Endothelial cell of umbilical vein (primary cell): ENCODE data around the gene IQSEC3.

Experiments used
- FOS ChIP-seq: IDR thresholded peaks from 2 replicates; pipeline ENCODE4 v1.6.1; 2011; ENCODE audit warnings: mild to moderate bottlenecking, low read length, moderate library complexity, borderline replicate concordance; ENCODE audit not compliant: insufficient read depth
- GATA2 ChIP-seq: IDR thresholded peaks from 2 replicates; pipeline ENCODE4 v1.7.0; 2011; ENCODE audit warnings: low read depth, mild to moderate bottlenecking, moderate library complexity, mixed read lengths, low read length; ENCODE audit not compliant: insufficient read length, insufficient read depth
- TF ChIP-seq, protein P1 (sequence below), 2 donors: IDR thresholded peaks; 1 replicate in 1 of 2; 2 replicates in 1 of 2; pipeline ENCODE4 v1.5.1; 2011; ENCODE audit warnings: low read length in 2 of 2, mild to moderate bottlenecking in 2 of 2, moderate library complexity in 2 of 2, control low read depth in 1 of 2, inconsistent platforms in 1 of 2, low read depth in 1 of 2; ENCODE audit not compliant: insufficient read depth in 1 of 2; ENCODE audit errors: extremely low read depth in 1 of 2

DNA sequence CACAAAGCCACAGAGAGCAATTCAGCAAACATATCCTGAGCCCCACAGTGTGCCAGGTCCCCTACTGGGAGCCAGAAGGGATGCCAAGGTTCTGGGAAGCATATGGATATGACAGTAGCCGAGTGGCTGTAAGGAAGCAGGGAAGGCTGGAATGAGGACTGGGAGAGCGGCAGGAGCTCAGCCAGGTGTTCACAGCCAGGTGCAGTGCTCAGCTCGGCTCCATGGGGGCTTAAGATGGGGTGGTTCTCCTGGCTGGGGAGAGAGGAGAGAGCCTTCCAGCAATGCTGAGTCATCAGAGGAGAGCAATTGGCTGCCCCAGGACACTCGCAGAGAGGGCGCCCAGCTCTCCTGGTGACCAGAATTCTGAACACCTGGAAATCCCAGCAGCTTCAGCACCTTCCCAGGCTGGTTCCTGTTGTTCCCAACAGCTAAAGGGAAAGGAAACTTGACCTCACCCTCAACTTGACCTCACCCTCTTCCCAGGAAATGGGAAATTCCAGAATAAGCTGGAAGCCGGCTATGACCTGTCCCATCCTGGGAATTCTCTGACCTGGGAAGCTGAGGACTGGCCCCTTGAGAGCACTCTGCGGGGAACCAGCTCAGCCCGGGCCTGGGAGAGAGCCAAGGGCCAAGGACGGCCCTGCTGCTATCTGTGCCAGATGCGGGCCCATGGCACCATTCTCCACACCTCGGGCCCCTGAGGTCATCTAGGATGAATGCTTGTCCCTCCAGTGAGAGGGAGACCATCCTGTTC lies 112.7 kb downstream of the IQSEC3 start:
- TF ChIP-seq GATA2 (no peak), FOS (no peak)
- TF ChIP-seq, protein P1, sequence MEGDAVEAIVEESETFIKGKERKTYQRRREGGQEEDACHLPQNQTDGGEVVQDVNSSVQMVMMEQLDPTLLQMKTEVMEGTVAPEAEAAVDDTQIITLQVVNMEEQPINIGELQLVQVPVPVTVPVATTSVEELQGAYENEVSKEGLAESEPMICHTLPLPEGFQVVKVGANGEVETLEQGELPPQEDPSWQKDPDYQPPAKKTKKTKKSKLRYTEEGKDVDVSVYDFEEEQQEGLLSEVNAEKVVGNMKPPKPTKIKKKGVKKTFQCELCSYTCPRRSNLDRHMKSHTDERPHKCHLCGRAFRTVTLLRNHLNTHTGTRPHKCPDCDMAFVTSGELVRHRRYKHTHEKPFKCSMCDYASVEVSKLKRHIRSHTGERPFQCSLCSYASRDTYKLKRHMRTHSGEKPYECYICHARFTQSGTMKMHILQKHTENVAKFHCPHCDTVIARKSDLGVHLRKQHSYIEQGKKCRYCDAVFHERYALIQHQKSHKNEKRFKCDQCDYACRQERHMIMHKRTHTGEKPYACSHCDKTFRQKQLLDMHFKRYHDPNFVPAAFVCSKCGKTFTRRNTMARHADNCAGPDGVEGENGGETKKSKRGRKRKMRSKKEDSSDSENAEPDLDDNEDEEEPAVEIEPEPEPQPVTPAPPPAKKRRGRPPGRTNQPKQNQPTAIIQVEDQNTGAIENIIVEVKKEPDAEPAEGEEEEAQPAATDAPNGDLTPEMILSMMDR (IDR thresholded peaks at IDR 0.05; ENCODE audit: extremely low read depth in 1 of 2, insufficient read depth in 1 of 2, low read depth in 1 of 2, low read length in 2 of 2), result no peak
